ENCODE results near the gene TBC1D22A.

GRCh38 chr22:47160141-47160541, 397.7 kb downstream of the TBC1D22A start:
- no peak for TF ChIP-seq CTCF (IDR thresholded peaks at IDR 0.05)
- no peak for TF ChIP-seq POLR2A (IDR thresholded peaks at IDR 0.05)

All from gastroesophageal sphincter (tissue), 3 donors.